SK-N-SH treated with all-trans-retinoic acid at 6 μM for 48 hours (cell line): ENCODE data around the gene MEG3.

ENCODE experiments used
- ARNTL ChIP-seq: fragments of 450-650 bp; formaldehyde crosslinking; IDR thresholded peaks from 2 replicates; pipeline ENCODE4 v1.5.0; 2020; ENCODE audit warnings: low read depth, mild to moderate bottlenecking, moderate library complexity, borderline replicate concordance
- CREB5 ChIP-seq: fragments of 250-450 bp; sonication (Bioruptor Pico); IDR thresholded peaks from 2 replicates; pipeline ENCODE4 v1.5.1; 2020; ENCODE audit warnings: low read depth, mild to moderate bottlenecking, moderate library complexity
- CSRNP3 ChIP-seq: fragments of 250-450 bp; sonication (Bioruptor Pico); IDR thresholded peaks from 2 replicates; pipeline ENCODE4 v1.5.1; 2021; ENCODE audit warnings: mild to moderate bottlenecking, moderate library complexity
- ISL1 ChIP-seq: fragments of 250-450 bp; sonication (Bioruptor Pico); IDR thresholded peaks from 2 replicates; pipeline ENCODE4 v2.1.2; 2022; ENCODE audit warnings: mild to moderate bottlenecking, moderate library complexity
- PATZ1 ChIP-seq: fragments of 250-450 bp; sonication (Bioruptor Pico); IDR thresholded peaks from 2 replicates; pipeline ENCODE4 v1.8.0; 2020; ENCODE audit warnings: mild to moderate bottlenecking, moderate library complexity, borderline replicate concordance
- RARB ChIP-seq: fragments of 250-450 bp; sonication (Bioruptor Pico); IDR thresholded peaks from 2 replicates; pipeline ENCODE4 v1.8.0; 2021; ENCODE audit warnings: mild to moderate bottlenecking, moderate library complexity
- TOX ChIP-seq: fragments of 250-450 bp; sonication (Bioruptor Pico); IDR thresholded peaks from 2 replicates; pipeline ENCODE4 v1.8.0; 2021; ENCODE audit warnings: mild to moderate bottlenecking, moderate library complexity, borderline replicate concordance
- ZNF565 ChIP-seq: fragments of 450-650 bp; formaldehyde crosslinking; conservative IDR thresholded peaks from 2 replicates; pipeline ENCODE4 v1.5.0; 2020; ENCODE audit warnings: low read depth, mild to moderate bottlenecking, moderate library complexity
- ZNF8 ChIP-seq: fragments of 450-650 bp; formaldehyde crosslinking; IDR thresholded peaks from 2 replicates; pipeline ENCODE4 v1.5.0; 2020; ENCODE audit warnings: mild to moderate bottlenecking, moderate library complexity

- no peak for TF ChIP-seq ISL1 (CRISPR knock-in tag)
- TF ChIP-seq PATZ1 (CRISPR knock-in tag), result no peak
- TF ChIP-seq RARB, result no peak
- no peak for TF ChIP-seq CREB5
- TF ChIP-seq ZNF8, result no peak
- TF ChIP-seq CSRNP3, result no peak
- TF ChIP-seq ARNTL (CRISPR knock-in tag), result no peak
- no peak for TF ChIP-seq ZNF565 (CRISPR knock-in tag)
- no peak for TF ChIP-seq TOX (CRISPR knock-in tag)
Measured at GRCh38 chr14:100778951-100779690, 46.8 kb upstream of the MEG3 start.
